NT2/D1 (cell line): ENCODE results near the gene PEAK1.

ENCODE experiments used
- SUZ12 ChIP-seq: IDR thresholded peaks from 2 replicates; pipeline ENCODE4 v1.6.1; 2011; ENCODE audit not compliant: insufficient read length, insufficient read depth; ENCODE audit errors: extremely low read depth
- YY1 ChIP-seq: IDR thresholded peaks from 2 replicates; pipeline ENCODE4 v1.6.1; 2011; ENCODE audit not compliant: insufficient read length, insufficient read depth
- ZNF274 ChIP-seq: IDR thresholded peaks from 2 replicates; pipeline ENCODE4 v1.6.1; 2011; ENCODE audit warnings: mild to moderate bottlenecking, low read depth, low read length

- no peak for TF ChIP-seq ZNF274
- no peak for TF ChIP-seq YY1
- no peak for TF ChIP-seq SUZ12
Observed at GRCh38 chr15:77111789-77112188, 308.1 kb downstream of the PEAK1 start.
